NCI-H1417 (cell line): ENCODE data around the gene PCDHB8.
A peak's percentile ranks its signal among the peaks of the same experiment; 100 is the strongest.
"Not testable (repeated sequence)": the region's sequence is repeated elsewhere in the genome, so short reads cannot be mapped to it uniquely, and the experiment has no call there.

Experiments used
- DNase-seq, 3 experiments: peaks; one replicate each; lab custom pipeline; 2025; lab: John Stamatoyannopoulos, UW

PCDHB8 gene

DNA sequence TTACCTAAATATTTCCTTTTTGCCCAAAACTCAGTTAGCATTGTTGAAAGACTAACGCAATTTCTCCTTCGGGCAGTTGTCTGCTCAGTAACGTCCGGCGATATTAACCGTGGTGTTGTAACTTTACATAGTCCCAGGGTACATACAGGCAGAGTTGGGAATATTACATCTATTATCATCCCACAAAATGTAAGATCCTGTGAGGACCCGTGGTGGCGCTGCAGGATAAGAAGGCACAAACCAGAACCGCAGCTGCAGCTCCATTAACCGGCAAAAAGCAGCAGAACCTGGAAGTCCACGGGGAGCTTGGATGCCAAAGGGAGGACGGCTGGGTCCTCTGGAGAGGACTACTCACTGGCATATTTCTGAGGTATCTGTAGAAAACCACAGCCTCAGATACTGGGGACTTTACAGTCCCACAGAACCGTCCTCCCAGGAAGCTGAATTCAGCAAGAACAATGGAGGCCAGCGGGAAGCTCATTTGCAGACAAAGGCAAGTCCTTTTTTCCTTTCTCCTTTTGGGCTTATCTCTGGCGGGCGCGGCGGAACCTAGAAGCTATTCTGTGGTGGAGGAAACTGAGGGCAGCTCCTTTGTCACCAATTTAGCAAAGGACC lies at the start of gene PCDHB8:
Gene PCDHB8, plus strand, starts transcription at position 214 of the 615 bp plus-strand sequence. Its CDS starts 245 bp downstream, at position 459.
- not testable (repeated sequence) for DNase-seq

DNA sequence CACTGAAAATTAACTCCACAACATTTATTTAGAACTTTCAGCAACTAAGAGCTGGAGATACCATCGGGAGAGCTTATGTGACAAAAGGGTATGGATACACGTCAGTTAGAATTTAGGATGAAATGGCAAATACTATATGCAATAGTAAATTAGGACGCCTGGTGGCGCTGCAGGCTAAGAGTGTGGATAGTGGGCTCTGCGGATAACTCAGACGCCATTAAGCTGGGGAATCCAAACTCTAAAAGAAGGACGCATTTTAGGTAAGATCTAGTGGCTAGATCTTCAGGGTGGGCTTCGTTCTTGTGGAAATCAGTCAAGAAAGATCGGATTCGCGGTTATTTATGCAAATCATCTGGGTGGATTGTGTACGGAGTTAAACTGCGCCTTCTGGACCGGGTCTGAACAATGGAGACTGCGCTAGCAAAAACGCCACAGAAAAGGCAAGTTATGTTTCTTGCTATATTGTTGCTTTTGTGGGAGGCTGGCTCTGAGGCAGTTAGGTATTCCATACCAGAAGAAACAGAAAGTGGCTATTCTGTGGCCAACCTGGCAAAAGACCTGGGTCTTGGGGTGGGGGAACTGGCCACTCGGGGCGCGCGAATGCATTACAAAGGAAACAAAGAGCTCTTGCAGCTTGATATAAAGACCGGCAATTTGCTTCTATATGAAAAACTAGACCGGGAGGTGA lies 42.4 kb upstream of the PCDHB8 start, which contains the start of gene PCDHB5:
Gene PCDHB5, plus strand, starts transcription at position 177 of the 688 bp plus-strand sequence. Its CDS starts 229 bp downstream, at position 406.
- peak; percentile 36 to 87 (median 72) for DNase-seq

DNA sequence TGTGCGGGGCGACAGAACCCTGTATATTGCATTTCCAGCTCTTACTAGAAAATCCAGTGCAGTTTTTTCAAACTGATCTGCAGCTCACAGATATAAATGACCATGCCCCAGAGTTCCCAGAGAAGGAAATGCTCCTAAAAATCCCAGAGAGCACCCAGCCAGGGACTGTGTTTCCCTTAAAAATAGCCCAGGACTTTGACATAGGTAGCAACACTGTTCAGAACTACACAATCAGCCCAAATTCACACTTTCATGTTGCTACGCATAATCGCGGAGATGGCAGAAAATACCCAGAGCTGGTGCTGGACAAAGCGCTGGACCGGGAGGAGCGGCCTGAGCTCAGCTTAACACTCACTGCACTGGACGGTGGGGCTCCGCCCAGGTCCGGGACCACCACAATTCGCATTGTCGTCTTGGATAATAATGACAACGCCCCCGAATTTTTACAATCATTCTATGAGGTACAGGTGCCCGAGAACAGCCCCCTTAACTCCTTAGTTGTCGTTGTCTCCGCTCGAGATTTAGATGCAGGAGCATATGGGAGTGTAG lies 41.8 kb upstream of the PCDHB8 start:
- DNase-seq, result no peak

DNA sequence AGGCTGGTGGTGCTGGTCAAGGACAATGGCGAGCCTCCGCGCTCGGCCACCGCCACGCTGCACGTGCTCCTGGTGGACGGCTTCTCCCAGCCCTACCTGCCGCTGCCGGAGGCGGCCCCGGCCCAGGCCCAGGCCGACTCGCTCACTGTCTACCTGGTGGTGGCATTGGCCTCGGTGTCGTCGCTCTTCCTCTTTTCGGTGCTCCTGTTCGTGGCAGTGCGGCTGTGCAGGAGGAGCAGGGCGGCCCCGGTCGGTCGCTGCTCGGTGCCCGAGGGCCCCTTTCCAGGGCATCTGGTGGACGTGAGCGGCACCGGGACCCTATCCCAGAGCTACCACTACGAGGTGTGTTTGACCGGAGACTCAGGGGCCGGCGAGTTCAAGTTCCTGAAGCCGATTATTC lies 40.2 kb upstream of the PCDHB8 start:
- DNase-seq, result not testable (repeated sequence)

DNA sequence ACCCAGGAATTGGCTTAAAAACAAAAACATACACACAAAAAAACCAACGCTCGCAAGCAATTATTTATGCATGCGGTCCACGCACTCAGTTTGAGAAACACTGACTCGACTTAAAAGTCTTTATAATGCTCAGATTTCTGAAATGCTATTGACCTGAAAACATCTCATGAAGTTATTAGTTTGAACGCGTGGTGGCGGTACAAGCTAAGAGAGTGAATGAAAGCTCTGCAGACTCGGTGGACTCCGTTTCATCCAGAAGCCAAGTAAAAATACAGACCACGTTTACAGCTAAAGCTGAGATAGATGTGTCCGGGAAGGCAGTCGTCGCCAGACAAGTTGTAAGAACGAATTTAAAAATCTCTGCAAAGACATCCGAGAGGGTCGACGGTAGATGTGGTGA lies 27.8 kb upstream of the PCDHB8 start, which contains the start of gene PCDHB6:
Gene PCDHB6, plus strand, starts transcription at position 246 of the 400 bp plus-strand sequence. CDS start 201 bp downstream, outside the sequence.
- DNase-seq, result no peak

DNA sequence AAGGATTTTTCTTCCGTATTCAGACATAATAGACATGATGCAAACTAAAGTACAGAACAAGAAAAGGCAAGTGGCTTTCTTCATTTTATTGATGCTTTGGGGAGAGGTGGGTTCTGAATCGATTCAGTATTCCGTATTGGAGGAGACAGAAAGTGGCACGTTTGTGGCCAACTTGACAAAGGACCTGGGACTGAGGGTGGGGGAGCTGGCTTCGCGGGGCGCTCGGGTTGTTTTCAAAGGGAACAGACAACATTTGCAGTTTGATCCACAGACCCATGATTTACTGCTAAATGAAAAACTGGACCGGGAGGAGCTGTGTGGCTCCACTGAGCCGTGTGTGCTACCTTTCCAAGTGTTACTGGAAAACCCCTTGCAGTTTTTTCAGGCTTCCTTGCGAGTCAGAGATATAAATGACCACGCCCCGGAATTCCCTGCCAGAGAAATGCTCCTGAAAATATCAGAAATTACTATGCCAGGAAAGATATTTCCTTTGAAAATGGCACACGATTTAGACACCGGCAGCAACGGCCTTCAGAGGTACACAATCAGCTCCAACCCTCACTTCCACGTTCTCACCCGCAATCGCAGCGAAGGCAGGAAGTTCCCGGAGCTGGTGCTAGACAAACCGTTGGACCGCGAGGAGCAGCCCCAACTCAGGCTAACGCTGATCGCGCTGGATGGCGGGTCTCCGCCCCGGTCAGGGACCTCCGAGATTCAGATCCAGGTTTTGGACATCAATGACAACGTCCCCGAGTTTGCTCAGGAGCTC lies 27.2 kb upstream of the PCDHB8 start:
- no peak for DNase-seq

DNA sequence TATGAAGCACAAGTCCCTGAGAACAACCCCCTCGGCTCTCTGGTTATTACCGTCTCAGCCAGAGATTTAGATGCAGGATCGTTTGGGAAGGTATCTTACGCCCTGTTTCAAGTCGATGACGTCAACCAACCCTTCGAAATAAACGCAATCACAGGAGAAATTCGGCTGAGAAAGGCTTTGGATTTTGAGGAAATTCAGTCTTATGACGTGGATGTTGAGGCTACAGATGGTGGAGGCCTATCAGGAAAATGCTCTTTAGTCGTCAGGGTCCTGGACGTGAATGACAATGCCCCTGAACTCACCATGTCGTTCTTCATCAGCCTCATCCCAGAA lies 26.6 kb upstream of the PCDHB8 start:
- no peak for DNase-seq

DNA sequence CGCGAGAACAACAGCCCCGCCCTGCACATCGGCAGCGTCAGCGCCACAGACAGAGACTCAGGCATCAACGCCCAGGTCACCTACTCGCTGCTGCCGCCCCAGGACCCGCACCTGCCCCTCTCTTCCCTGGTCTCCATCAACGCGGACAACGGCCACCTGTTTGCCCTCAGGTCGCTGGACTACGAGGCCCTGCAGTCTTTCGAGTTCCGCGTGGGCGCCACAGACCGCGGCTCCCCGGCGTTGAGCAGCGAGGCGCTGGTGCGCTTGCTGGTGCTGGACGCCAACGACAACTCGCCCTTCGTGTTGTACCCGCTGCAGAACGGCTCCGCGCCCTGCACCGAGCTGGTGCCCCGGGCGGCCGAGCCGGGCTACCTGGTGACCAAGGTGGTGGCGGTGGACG lies 26.0 kb upstream of the PCDHB8 start:
- not testable (repeated sequence) for DNase-seq

DNA sequence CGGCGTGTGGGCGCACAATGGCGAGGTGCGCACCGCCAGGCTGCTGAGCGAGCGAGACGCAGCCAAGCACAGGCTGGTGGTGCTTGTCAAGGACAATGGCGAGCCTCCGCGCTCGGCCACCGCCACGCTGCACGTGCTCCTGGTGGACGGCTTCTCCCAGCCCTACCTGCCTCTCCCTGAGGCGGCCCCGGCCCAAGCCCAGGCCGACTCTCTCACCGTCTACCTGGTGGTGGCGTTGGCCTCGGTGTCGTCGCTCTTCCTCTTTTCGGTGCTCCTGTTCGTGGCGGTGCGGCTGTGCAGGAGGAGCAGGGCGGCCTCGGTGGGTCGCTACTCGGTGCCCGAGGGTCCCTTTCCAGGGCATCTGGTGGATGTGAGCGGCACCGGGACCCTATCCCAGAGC lies 25.5 kb upstream of the PCDHB8 start:
- not testable (repeated sequence) for DNase-seq

DNA sequence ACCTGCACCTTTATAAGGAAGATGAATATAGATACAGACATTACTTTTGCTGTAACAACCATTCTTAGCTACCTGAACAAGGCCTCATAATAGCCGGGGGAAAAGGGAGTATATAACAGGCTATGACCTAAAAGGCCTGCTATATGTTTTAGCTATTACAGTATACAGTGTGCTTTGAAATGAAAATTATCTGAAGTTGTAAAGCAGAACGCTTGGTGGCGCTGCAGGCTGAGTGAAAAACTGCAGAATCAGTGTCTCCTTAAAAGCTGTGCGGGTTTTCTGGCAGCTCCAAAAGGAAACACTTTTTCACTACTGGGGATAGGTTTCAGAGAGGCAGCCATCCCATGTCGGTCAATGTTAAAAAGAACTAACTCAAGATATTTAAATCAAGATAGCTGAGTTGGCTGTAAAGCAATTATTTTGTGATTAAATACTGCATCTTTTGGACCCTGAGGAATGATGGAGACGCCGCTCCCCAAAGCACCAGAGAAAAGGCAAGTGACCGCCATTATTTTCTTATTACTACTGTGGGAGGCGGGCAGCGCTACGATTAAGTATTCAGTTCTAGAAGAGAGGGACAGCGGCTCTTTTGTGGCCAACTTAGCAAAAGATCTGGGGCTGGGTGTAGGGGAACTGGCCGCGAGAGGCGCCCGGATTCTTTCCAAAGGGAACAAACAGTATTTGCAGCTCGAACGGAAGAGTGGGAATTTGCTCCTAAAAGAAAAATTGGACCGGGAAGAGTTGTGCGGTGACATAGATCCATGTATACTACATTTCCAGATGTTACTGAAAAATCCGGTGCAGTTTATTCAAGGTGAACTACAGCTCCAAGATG lies 21.8 kb upstream of the PCDHB8 start:
- peak in 1 of 3 experiments; percentile 61 for DNase-seq

DNA sequence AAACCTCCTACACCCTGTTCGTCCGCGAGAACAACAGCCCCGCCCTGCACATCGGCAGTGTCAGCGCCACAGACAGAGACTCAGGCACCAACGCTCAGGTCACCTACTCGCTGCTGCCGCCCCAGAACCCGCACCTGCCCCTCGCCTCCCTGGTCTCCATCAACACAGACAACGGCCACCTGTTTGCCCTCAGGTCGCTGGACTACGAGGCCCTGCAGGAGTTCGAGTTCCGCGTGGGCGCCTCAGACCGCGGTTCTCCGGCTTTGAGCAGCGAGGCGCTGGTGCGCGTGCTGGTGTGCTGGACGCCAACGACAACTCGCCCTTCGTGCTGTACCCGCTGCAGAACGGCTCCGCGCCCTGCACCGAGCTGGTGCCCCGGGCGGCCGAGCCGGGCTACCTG lies 20.2 kb upstream of the PCDHB8 start:
- DNase-seq, result not testable (repeated sequence)

DNA sequence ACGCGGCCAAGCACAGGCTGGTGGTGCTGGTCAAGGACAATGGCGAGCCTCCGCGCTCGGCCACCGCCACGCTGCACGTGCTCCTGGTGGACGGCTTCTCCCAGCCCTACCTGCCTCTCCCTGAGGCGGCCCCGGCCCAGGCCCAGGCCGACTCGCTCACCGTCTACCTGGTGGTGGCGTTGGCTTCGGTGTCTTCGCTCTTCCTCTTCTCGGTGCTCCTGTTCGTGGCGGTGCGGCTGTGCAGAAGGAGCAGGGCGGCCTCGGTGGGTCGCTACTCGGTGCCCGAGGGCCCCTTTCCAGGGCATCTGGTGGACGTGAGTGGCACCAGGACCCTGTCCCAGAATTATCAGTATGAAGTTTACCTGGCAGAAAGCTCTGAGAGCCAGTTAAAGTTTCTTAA lies 19.7 kb upstream of the PCDHB8 start:
- not testable (repeated sequence) for DNase-seq

DNA sequence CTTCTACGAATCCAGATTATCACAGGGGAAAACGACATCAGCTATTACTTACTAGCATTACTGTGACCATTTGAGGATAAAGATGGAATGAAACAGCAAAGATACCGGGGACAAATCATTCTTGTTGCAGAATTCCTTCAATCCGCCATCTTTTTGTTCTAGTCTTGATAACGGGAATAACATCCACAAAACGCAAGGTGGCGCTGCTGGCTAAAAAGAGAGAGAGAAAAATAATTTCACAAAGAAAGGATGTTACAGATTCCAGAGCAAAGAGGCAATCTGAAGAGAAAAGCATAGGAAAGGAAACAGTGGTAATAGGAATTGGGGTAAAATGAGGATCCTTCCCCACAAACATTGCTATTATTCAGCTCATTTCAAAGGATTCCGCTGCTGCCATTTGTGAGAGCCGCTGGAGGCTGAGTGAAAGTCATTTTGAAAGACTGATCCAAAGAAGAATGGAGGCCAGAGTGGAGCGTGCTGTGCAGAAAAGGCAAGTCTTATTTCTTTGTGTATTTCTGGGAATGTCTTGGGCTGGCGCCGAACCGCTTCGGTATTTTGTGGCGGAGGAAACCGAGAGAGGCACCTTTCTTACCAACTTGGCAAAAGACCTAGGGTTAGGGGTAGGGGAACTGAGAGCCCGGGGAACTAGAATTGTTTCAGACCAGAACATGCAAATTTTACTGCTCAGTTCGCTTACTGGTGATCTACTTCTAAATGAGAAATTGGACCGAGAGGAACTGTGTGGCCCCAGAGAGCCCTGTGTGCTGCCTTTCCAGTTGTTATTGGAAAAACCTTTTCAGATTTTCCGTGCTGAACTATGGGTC lies 5.0 kb upstream of the PCDHB8 start, which contains the start of gene PCDHB7:
Gene PCDHB7, plus strand, starts transcription at position 264 of the 824 bp plus-strand sequence. Its CDS starts 192 bp downstream, at position 456.
- DNase-seq, result peak in 1 of 3 experiments; percentile 37

DNA sequence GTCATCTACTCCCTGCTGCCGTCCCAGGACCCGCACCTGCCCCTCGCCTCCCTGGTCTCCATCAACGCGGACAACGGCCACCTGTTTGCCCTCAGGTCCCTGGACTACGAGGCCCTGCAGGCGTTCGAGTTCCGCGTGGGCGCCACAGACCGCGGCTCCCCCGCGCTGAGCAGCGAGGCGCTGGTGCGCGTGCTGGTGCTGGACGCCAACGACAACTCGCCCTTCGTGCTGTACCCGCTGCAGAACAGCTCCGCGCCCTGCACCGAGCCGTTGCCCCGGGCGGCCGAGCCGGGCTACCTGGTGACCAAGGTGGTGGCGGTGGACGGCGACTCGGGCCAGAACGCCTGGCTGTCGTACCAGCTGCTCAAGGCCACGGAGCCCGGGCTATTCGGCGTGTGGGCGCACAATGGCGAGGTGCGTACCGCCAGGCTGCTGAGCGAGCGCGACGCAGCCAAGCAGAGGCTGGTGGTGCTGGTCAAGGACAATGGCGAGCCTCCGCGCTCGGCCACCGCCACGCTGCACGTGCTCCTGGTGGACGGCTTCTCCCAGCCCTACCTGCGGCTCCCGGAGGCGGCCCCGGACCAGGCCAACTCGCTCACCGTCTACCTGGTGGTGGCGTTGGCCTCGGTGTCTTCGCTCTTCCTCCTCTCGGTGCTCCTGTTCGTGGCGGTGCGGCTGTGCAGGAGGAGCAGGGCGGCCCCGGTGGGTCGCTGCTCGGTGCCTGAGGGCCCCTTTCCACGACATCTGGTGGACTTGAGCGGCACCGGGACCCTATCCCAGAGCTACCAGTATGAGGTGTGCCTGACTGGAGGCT lies 3.1 kb upstream of the PCDHB8 start:
- DNase-seq, result not testable (repeated sequence)

DNA sequence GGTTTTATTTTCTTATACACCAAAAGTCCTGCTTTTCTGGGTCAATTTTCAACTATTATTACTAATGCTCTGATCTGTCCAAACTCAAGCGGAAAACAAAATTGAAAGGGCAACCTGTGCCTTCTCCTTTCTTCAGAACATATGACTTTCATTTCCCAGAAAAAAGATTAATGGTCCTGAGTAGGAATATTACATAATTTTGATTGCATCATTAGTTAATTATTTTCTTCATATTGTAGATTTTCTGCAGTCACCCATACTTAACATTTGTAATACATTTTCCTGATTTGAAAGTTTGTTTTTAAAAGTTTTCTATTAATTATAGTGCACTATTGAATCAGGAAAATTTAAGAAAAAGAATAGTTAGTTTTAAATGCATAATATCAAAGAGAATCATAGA lies 1.7 kb upstream of the PCDHB8 start:
- no peak for DNase-seq

DNA sequence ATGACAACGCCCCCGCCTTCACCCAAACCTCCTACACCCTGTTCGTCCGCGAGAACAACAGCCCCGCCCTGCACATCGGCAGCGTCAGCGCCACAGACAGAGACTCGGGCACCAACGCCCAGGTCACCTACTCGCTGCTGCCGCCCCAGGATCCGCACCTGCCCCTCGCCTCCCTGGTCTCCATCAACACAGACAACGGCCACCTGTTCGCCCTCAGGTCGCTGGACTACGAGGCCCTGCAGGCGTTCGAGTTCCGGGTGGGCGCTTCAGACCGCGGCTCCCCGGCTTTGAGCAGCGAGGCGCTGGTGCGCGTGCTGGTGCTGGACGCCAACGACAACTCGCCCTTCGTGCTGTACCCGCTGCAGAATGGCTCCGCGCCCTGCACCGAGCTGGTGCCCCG lies 1.8 kb downstream of the PCDHB8 start:
- DNase-seq, result not testable (repeated sequence)

DNA sequence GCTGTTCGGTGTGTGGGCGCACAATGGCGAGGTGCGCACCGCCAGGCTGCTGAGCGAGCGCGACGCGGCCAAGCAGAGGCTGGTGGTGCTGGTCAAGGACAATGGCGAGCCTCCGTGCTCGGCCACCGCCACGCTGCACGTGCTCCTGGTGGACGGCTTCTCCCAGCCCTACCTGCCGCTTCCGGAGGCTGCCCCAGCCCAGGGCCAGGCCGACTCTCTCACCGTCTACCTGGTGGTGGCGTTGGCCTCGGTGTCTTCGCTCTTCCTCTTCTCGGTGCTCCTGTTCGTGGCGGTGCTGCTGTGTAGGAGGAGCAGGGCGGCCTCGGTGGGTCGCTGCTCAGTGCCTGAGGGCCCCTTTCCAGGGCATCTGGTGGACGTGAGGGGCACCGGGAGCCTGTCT lies 2.3 kb downstream of the PCDHB8 start:
- not testable (repeated sequence) for DNase-seq

DNA sequence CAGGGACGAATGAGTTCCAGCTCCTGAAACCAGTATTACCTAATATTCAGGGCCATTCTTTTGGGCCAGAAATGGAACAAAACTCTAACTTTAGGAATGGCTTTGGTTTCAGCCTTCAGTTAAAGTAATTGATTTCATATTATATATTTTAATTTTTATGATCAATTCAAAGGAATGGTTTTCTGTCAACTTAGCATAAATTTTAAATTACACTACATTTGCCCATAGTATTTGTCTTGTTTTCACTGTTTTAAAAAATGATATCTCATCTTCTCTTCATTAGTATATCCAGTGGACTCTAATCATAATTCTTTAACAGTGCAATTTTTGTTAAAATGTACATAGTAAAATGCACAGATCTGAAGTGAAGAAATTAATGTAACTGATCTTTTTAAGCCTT lies 2.7 kb downstream of the PCDHB8 start:
- DNase-seq, result no peak

DNA sequence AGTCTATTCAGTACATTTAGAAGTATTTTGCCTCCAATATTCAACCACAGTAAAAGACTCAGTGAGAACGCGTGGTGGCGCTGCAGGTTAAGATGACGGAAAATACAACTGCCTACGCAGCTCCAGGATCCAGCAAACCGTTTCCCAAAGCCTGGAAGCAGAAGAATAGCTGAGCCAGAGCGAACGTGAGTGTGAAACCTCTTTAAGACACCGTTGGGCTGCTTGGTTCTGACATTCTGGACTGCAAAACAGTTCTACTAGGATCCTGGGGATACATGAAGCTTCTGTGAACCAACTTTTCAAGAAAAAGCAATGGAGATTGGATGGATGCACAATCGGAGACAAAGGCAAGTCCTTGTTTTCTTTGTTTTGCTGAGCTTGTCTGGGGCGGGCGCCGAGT lies 4.7 kb downstream of the PCDHB8 start, which contains the start of gene PCDHB16:
Gene PCDHB16, plus strand, starts transcription at position 140 of the 400 bp plus-strand sequence. Its CDS starts 173 bp downstream, at position 313.
- DNase-seq, result no peak
